Measurements from ENCODE around the gene FRY.

GRCh38 chr13:31987535-31988170, 43.9 kb upstream of the FRY start:
- TF ChIP-seq EP300 (IDR thresholded peaks at IDR 0.05) (no peak), POLR2A (IDR thresholded peaks at IDR 0.05) (no peak), CTCF (IDR thresholded peaks at IDR 0.05) (no peak)

Data from gastroesophageal sphincter (tissue), 3 donors.